GM21529 (cell line): ENCODE data around the gene LAMA2.

ENCODE experiments used
- ATAC-seq: cut with Tn5 transposase; IDR thresholded peaks from one replicate; pipeline ENCODE4 v1.9.1; 2021; ENCODE audit not compliant: unreplicated experiment

LAMA2 gene

DNA sequence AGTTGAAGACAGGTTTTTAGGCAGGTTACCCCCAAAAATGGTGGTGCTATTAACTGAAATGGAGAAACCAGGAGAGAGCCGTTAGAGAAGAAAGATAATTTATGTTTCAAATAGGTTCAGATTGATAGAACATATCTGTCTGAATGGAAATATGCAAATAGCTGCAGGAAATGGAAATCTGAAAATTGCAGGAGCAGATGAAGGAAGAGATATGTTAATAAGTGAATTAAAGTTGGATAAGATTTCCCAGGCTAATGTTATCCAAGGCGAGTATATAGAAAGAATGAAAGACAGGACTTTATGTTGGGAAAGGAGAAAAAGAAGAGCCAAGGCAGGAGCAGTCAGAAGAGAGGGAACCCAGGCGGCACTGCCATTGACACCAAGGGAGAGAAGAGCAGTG lies 461.4 kb downstream of the LAMA2 start:
- ATAC-seq, result no peak

DNA sequence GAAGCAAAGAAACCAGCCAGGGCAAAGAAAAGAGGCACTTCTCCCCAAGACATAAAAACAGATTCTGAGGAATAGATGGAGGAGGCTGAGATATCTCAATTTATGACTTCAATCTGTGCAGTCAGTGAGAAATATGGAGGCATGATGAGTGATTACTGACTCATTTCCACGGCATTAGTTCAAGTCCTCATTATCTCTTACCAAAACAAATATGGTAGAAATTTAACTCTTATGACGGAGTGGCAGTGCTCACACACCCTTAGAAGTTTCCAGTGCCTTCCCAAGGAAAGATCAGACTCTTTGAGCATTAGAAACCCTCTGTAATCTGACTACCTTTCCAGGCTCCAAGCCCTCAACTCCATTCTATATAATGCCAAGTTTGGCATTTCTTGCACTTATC lies 463.0 kb downstream of the LAMA2 start:
- ATAC-seq, result no peak

GRCh38 chr6:129346964-129347363 lies 464.0 kb downstream of the LAMA2 start:
- ATAC-seq, result no peak

GRCh38 chr6:129350278-129350677 lies 467.3 kb downstream of the LAMA2 start:
- ATAC-seq, result no peak

- ATAC-seq, result no peak
Observed at GRCh38 chr6:129351807-129352206, 468.9 kb downstream of the LAMA2 start.

GRCh38 chr6:129353067-129353466 lies 470.1 kb downstream of the LAMA2 start:
- ATAC-seq, result no peak

- ATAC-seq, result no peak
Observed at GRCh38 chr6:129356129-129356528, 473.2 kb downstream of the LAMA2 start.

GRCh38 chr6:129359811-129360681 lies 477.1 kb downstream of the LAMA2 start:
- no peak for ATAC-seq

DNA sequence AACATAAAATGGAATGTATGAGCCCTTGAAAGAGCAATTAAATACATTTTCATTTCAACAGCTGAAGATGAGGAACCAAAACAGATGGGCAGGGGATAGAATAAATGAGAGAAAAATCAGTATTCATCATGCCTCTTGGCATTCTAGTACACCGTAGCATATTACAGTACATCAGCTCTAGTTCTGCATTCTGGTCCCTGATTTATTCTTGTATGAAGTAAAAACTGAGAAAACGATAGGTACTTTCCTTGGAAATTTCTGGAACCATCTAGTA lies 477.7 kb downstream of the LAMA2 start:
- no peak for ATAC-seq

- ATAC-seq, result no peak
Observed at GRCh38 chr6:129364037-129364436, 481.1 kb downstream of the LAMA2 start.

- no peak for ATAC-seq
Observed at GRCh38 chr6:129364767-129365166, 481.8 kb downstream of the LAMA2 start.

DNA sequence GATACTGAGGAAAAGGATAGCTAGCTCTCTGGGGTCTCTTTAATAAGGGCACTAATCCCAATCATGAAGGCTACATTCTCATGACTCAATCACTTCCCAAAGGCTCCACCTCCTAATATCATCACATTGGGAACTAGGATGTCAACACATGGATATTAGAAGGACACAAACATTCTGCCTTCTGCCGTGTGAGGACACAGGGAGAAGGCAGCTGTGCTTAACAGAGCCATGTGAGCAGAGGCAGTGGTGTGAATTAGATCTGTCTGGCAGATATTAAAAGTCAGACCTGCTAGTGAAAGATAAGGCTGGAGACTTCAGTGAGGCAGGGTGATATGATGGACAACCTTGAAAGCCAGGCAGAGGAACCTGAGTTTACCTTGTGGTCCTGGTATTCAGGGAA lies 485.1 kb downstream of the LAMA2 start:
- ATAC-seq, result no peak

- ATAC-seq, result no peak
Observed at GRCh38 chr6:129368970-129369369, 486.0 kb downstream of the LAMA2 start.

DNA sequence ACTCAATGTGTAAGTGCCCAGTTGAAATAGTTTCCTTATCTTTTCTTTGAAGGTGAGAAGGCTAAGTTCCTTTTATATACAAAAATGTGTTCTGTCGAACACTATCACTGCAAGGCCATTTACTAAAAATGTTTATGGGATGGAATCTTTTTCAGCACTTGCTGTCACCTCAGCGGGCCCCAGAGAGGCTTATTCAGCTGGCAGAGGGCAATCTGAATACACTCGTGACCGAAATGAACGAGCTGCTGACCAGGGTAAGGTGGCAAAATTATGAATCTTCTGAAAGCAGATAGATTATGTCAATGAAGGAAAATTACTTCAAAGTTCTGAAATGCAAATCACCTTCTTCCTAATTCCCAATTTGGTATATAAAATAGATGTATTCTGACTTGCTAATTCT lies 486.8 kb downstream of the LAMA2 start:
- ATAC-seq, result no peak

- peak; percentile 59 for ATAC-seq
Observed at GRCh38 chr6:129370268-129370916, 487.5 kb downstream of the LAMA2 start.

- ATAC-seq, result no peak
Observed at GRCh38 chr6:129381885-129382284, 498.9 kb downstream of the LAMA2 start.

DNA sequence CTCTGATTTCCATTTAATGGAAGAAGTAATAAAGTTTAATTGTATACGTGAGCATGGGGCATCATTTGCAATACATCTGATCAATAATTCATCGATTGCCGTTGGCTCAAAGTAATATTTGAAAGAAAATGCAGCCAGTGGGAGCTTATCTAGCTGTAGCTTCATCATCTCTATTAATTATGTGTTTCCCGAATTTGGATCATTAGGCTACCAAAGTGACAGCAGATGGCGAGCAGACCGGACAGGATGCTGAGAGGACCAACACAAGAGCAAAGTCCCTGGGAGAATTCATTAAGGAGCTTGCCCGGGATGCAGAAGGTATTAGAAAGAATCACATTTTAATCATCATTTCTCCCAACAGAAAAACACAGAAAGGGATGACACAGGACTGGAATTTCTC lies 500.0 kb downstream of the LAMA2 start:
- no peak for ATAC-seq

DNA sequence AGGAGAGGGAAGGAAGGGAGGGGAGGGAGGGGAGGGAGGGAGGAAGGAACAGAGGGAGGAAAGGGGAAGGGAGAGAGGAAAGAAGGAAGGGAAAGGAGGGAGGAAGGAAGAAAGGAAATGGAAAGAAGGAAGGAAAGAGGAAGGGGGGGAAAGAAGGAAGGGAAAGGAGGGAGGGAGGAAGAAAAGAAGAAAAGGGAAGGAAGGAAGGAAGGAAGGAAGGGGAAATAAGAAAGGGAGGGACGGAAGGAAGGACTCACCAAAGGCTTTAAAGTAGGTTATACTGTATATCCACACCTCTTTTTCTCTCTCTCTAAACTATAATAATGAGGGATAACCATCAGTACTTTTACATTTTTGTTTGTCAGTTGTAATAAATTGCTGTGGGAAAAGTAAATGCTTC lies 502.2 kb downstream of the LAMA2 start:
- ATAC-seq, result no peak

GRCh38 chr6:129390900-129391299 lies 508.0 kb downstream of the LAMA2 start:
- ATAC-seq, result no peak

GRCh38 chr6:129393654-129394053 lies 510.7 kb downstream of the LAMA2 start:
- peak; percentile 77 for ATAC-seq

DNA sequence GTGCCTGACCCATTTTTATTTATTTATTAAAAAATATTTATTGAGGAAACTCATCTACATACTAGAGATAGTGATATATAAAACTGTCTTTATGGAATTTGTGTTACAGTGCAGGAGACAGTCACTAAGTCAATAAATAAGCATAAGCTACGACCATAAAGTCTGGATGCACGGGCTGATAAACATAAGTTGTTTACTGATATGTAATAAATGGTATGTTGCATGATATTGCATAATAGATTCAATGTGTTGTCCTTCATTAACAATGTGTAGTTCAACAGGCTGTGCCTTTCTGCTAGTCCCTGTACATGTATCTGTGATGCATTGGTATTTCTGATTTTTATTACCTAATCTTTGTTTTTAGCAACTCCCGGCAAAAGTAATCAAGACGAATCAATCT lies 515.8 kb downstream of the LAMA2 start:
- no peak for ATAC-seq

- no peak for ATAC-seq
Observed at GRCh38 chr6:129402244-129402643, 519.3 kb downstream of the LAMA2 start.

- no peak for ATAC-seq
Observed at GRCh38 chr6:129411092-129411491, 528.2 kb downstream of the LAMA2 start.
